ENCODE measurements around the gene DNAH17.

DNA sequence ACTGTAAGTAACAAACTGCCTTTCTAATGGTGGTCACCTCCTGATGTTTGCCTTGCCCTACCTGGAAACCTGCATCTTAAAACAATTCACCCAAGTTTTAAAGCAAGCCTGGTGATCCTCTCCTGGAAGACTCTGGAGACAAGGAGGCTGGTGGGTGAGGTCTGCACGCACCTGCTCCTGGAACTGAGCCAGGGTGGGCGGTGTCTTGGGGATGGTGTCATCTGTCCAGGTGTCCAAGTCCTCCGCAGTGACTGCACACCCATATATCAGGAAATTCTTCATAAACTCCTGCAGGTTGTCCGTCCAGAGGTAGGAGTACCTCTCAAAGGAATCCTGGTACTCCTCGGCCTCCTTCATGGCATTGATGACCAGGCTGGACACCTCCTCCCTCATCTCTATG, 44.9 kb downstream of the DNAH17 start:
- TF ChIP-seq, protein P1, sequence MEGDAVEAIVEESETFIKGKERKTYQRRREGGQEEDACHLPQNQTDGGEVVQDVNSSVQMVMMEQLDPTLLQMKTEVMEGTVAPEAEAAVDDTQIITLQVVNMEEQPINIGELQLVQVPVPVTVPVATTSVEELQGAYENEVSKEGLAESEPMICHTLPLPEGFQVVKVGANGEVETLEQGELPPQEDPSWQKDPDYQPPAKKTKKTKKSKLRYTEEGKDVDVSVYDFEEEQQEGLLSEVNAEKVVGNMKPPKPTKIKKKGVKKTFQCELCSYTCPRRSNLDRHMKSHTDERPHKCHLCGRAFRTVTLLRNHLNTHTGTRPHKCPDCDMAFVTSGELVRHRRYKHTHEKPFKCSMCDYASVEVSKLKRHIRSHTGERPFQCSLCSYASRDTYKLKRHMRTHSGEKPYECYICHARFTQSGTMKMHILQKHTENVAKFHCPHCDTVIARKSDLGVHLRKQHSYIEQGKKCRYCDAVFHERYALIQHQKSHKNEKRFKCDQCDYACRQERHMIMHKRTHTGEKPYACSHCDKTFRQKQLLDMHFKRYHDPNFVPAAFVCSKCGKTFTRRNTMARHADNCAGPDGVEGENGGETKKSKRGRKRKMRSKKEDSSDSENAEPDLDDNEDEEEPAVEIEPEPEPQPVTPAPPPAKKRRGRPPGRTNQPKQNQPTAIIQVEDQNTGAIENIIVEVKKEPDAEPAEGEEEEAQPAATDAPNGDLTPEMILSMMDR (IDR thresholded peaks at IDR 0.05 in 2 of 3, conservative IDR thresholded peaks at IDR 0.05 in 1 of 3; ENCODE audit: borderline replicate concordance in 1 of 3, insufficient read depth in 1 of 3, low read depth in 2 of 3, low read length in 2 of 3), result no peak
- TF ChIP-seq POLR2AphosphoS5 (IDR thresholded peaks at IDR 0.05; ENCODE audit: low read depth, low read length) (no peak), CEBPB (IDR thresholded peaks at IDR 0.05; ENCODE audit: low read depth) (no peak), EZH2phosphoT487 (IDR thresholded peaks at IDR 0.05; ENCODE audit: borderline replicate concordance) (no peak)

All from HCT116 (cell line).